NCI-H2107 (cell line): ENCODE data around the gene MAP6.
A peak's percentile ranks its signal among the peaks of the same experiment; 100 is the strongest.

Experiments
- DNase-seq: peaks from one replicate; lab custom pipeline; 2025; lab: John Stamatoyannopoulos, UW

Gene MAP6

DNA sequence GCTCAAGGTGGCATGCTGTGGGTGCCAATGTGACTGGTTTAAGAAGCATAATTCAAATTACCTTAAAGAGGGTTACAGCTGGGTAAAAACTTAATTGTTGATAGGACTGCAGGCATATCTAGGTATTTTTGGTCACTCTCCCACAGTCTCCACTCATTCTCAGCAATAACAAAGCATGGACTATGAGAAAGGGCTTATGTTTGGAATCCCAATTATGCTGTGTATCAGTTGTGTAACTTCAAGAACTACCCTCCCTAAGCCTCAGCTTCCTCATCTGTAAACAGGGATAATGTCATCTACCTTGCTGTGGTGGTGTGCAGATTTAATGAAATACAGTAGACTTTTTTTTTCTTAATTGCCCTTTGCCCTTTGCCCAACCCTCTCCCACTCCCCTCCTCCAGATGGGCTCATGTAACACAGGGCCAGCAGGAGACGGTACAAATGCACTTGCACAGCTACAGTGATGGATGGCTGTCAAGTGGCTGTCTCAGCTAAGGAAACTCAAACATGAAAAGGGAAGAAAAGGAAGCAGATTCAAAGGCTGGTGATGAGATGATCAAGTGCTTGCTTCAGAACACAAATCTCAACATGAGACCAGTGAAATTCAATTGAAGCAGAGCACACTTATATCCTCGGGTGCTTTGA lies 37.6 kb downstream of the MAP6 start:
- no peak for DNase-seq

GRCh38 chr11:75627906-75628668 lies 40.8 kb downstream of the MAP6 start:
- no peak for DNase-seq

DNA sequence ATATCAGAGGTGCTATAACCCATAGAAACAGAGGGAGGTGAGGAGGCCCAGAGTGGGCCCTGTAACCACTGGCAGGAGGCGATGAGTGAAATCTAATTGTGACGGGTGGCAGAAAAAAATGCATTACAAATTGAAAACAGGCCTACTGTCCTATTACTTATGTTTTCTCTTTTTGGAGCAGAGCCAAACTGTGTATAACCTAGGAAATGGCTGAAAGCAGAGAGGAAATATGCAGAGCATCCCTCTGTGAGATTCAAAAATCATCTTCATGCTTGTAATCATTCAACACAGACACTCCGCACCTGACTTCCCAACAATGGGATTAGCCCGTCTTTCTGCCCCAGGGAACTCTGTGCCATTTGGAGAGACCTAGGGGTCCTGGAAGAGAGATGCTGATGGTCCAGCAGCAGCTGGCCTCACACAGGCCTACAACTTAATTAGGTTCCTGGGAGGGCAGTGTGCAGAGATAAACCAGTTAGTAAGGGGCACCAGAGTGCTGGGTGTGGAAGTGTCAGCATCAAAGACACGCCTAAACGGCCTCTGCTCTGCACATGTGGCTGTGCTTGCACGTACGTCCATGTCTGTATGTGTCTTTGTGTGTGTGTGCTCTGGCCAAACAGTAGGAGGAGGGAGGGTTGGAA lies 41.8 kb downstream of the MAP6 start:
- no peak for DNase-seq

DNA sequence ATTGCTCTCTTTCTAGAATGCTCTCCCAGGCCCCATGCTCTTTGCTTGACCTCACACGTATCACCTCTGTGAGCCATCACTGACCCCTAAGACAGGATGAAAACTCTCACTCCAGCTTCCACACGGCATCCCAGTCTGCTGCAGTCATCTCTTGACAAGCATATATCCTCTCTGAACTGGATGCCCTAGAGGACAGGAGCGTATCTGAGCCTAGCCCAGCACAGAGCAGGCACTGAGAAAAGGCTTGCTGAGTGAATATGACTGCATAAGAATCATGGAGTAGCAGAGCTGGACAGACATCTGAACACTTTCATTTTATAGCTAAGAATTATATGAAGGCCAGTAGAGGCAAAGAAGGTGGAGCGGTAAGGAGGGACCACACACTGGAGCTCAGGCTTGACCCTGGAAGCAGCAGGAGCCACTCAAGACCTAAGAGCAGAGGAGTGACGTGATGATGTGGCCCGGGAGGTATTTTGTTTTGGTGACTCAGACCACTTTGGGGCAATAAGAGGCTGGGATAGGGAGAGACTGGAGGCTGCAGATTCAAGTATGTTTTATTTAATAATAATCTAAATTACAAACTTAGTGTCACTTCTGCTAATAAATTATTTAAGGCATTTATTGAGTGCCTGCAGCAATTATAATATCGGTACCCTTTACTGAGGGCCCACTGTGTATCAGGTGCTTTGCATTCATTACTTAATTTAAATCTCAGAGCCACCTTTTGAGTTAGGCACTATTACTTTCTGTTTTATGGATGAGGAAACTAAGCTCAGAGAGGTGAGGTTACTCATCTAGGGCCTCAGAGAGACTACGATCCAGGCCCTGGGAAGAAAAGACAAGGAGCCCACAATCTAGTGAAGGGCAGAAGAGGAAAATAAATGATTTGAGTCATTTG lies 42.6 kb downstream of the MAP6 start:
- no peak for DNase-seq

GRCh38 chr11:75625021-75625420 lies 43.8 kb downstream of the MAP6 start:
- DNase-seq: no peak

DNA sequence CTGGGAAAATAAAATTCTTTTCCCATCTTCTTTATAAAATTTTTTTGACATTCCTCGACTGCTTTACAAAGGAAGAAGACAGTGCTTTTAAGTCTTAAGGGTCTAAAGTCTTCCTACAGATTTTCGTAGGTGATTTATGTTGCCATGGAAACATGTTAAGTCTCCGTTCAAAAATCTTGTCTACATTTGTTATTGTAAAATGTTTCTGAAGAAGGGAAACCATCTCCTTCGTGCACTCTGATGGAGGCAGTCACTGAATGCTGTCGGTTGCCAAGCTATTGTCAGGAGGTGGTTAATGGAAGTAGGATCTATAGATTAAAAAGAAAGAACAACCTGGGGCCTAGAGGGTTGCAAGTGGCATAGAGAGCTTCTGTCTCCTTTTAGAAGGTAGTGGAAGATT lies 52.6 kb downstream of the MAP6 start:
- no peak for DNase-seq

GRCh38 chr11:75615751-75616150 lies 53.1 kb downstream of the MAP6 start:
- no peak for DNase-seq

GRCh38 chr11:75611823-75612222 lies 57.0 kb downstream of the MAP6 start:
- no peak for DNase-seq

- no peak for DNase-seq
Measured at GRCh38 chr11:75606099-75606498, 62.7 kb downstream of the MAP6 start.

DNA sequence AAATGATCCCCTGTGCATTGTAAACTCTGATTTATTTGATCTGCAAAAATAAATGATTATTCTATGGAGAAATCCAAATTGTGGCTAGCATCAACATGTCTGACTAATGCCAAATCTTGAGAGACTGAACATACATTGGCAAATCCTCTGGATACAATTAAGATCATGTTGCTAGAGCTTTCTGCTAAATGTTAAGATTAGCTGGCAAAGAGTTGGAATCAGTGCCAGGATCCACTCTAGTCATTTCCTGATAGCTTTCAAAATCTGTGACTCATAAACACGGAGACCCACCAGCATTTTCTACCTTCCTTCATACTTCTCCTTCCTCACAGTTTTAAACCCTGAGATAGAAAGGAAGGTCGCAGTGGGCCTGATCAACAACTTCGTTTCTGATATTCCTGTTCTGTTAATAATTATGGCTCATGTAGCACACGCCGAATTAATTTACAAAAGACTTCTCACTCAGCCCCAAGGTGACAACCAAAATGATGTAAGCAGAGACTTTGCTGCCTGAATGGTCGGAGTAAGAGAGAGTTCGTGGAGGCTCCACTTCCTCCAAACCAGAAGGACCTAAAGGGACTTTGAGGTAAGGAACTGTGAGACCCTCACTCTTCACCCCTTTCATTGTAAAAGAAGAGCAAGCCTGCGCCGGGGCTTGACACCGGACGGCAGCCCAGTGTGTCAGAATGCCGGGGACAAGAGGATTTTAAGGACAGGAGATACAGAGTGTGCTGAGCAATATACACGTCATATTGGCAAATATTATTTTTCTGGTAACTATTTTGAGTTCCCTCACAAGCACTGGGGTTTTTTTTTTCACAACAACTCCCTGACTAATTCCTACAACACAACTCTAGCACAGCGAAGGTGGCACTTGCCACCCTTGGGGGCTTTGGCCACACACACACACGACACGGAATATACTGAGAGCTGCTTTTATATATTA lies 64.8 kb downstream of the MAP6 start:
- no peak for DNase-seq

- no peak for DNase-seq
Measured at GRCh38 chr11:75602951-75603350, 65.9 kb downstream of the MAP6 start.

DNA sequence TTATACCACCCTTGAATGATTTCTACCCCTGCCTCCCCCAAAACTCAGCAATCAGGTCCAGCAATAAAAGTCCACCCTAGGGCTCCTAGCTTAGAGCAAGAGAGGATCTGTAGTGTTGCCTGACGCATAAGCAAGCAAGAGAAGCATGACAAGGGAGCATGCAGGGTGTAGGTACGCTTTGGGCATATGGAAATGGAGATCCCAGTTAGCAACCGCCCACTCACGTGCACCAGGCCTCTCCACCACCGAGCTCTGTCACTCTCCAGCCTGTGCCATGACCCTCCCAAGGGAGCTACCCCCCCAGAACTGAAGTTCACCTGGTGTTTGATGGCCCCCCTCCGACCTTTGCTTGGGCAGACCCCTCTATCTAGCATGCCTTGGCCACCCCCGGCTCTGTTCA lies 67.3 kb downstream of the MAP6 start:
- no peak for DNase-seq

GRCh38 chr11:75600356-75600755 lies 68.5 kb downstream of the MAP6 start:
- no peak for DNase-seq

GRCh38 chr11:75598900-75599299 lies 69.9 kb downstream of the MAP6 start:
- no peak for DNase-seq

DNA sequence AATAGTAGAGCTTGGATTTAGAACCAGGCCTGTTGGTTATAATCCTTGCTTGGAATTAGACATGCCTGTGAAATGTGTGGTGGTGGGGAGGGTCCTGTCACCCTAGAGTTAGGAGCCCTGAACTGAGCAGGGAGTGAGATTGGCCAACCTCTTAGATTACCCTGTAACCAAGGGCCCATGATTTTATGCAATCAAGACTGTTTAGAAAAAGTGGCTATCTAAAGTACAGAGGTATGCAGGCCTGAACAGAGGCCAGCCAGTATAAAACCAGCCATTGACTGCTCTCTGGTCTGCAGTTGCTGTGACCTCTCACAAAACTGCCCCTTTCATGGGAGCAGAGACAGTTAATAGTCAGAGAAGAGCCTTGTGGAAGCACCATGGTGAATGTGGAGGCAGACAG lies 70.6 kb downstream of the MAP6 start:
- no peak for DNase-seq

- peak; percentile 33 for DNase-seq
Measured at GRCh38 chr11:75597636-75598035, 71.2 kb downstream of the MAP6 start.

DNA sequence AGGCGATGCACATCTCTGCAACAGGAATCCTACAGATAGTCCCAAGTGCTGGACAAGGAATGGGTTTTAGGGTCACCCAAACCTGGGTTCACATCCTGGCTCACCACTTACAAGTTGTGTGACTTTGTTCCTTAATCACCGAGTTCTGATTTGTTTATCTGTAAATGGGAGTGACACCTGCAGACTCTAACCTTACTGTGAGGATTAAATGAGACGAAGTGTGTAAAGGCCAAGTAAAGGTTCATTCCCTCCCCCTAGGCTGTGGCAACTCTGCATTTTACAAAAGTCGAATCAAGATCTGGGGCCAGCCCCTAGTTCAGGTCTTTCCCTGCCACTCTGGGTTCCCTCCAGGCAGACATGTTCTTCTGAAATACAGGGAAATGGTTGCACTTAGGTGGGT lies 71.9 kb downstream of the MAP6 start:
- no peak for DNase-seq

GRCh38 chr11:75595429-75595828 lies 73.4 kb downstream of the MAP6 start:
- DNase-seq: no peak

DNA sequence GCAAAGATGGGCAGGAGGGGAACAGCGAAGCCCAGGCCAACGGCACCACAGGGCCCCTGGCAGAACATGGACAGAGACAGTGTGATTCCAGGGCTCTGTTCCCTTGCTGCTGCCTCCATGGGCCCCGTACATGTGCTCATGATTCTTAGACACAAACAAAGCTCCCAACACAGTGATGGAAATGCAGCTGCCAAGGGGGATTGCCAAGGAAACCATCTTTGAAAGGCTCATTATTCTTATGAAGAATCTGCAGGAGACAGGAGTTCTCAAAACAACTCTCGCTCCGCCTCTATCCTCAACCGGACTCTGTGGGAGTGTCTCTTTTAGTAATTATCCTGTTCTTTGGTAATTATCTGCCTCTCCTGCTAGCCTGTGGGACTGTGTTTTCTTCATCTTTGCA lies 74.6 kb downstream of the MAP6 start:
- no peak for DNase-seq

DNA sequence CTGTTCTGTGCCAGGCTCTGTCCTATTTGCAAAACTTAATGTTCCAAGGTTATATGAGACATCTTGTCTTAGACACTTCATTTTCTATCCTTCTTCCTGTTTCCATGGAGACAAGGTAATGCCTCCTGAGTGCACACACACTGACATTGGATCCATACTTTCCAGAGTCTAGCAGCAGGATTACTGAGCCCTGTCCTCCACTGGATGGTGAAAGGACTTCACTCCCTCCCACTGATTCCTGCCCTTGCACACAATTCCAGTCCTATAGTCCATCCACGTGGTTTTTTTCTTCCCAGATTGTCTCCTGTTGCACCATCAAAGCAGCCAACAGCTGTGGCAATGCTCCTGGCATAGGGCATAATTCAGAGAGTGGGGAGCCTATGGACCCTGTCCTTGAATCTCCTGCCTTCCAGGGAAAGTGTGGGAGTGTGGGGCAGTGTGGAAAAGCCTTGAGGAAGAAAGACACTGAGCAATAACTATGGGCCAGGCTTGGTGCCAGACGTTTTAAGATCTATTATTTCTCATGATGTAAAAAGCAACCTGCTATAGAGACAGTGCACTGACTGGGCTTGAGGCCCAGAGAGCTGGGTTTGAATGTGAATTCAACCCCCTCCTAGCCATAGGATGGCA lies 75.4 kb downstream of the MAP6 start:
- DNase-seq: no peak

GRCh38 chr11:75592715-75593114 lies 76.1 kb downstream of the MAP6 start:
- DNase-seq: no peak
